T-helper 2 cell (primary cell): Measurements from ENCODE around the gene SAMD4A.

ENCODE experiments used
- DNase-seq, 5 experiments: peaks; one replicate each; pipeline versions ENCODE4 v3.0.0 to v3.0.0-alpha.2; 2012 to 2022
- total RNA-seq, 2 donors: gene quantifications; one replicate each; lab custom pipeline; 2026; lab: John Stamatoyannopoulos, UW

Gene SAMD4A, protein sequence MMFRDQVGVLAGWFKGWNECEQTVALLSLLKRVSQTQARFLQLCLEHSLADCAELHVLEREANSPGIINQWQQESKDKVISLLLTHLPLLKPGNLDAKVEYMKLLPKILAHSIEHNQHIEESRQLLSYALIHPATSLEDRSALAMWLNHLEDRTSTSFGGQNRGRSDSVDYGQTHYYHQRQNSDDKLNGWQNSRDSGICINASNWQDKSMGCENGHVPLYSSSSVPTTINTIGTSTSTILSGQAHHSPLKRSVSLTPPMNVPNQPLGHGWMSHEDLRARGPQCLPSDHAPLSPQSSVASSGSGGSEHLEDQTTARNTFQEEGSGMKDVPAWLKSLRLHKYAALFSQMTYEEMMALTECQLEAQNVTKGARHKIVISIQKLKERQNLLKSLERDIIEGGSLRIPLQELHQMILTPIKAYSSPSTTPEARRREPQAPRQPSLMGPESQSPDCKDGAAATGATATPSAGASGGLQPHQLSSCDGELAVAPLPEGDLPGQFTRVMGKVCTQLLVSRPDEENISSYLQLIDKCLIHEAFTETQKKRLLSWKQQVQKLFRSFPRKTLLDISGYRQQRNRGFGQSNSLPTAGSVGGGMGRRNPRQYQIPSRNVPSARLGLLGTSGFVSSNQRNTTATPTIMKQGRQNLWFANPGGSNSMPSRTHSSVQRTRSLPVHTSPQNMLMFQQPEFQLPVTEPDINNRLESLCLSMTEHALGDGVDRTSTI
- 8.6 to 21.5 reads per million in 2 donors for total RNA-seq

DNA sequence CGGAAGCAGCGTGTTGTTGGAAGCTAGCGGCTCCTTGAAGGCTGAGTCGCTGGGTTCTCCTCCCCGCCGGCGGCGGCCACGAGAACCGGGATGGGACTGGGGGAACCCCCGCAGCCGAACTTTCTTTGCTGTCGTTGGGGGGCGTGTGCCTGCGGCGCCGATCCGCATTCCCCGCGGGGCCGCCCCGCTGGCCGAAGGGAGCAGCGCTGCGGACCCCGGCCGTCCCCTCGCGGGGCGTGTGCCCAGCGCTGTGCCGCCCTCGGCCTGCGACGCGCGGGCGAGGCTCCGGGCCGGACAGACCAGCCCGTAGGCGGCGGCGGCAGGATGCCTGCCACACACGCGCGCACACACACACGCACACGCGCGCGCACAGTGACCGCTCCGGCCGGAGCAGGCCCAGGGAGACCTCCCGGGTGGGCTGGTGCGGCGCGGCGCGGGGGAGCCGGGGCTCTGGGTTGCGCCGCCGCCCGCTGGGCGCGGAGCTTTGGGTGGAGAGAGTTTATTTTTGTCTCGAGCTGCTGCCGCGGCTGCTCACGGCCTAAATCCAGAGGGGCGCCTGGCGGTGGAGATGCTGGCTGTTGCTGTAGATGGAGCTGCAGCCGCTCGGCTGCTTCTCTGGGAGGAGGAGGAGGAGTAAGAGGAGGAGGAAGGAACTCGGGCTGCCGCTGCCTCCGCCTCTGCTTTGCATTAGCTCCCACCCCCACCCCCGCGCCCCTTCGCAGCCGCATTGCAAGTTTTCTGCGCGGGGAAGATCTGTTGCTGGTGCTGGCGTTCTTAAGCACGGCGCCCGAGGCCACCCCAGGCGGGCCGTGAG is at the start of gene SAMD4A:
Gene SAMD4A, plus strand, starts transcription at position 719 of the 814 bp plus-strand sequence. CDS start 789 bp downstream, outside the sequence.
- peak; percentile 10 to 90 (median 30) for DNase-seq

- DNase-seq = no peak
Measured at GRCh38 chr14:54524410-54524809, 42.5 kb upstream of the SAMD4A start.

GRCh38 chr14:54528973-54529372 is 38.0 kb upstream of the SAMD4A start:
- DNase-seq = no peak

DNA sequence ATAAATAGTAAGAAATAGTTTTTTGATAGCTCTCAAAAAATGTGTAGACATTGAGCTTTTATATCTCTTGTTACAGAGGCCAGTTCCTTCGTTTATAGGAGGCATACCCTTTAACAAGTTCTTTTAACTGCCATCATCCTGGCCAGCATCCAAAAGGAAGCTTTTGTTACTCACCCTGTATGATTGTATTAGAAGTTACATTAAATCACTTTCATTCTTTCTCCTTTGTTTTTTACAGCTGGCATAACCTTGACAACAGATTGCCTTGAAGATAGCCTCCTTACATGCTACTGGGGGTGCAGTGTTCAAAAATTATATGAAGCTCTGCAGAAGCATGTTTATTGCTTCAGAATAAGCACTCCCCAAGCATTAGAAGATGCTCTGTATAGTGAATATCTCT is 37.1 kb upstream of the SAMD4A start:
- no peak for DNase-seq

- DNase-seq = peak in 1 of 5 experiments; percentile 38
Measured at GRCh38 chr14:54532111-54533012, 34.6 kb upstream of the SAMD4A start.

- DNase-seq = no peak
Measured at GRCh38 chr14:54533100-54533499, 33.8 kb upstream of the SAMD4A start.

GRCh38 chr14:54535126-54535525 is 31.8 kb upstream of the SAMD4A start:
- no peak for DNase-seq

DNA sequence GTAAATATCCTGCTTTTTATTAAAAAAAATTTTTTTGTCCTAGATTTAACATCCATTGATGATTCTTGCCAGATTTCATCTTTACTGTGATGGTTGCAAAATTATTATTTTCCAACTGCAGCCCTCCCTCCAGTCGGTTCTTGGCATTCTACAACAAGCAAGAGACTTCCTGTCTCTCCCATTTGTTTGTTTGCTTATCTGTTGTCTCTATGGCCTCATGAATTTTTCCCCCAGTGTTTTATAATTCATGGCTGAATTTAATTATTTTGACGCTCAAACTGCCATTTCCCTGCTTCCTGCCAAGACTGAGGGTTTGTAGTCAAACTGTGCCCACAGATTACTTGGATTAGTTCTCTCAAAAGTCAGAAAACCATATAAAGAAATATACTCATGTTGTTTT is 31.3 kb upstream of the SAMD4A start:
- no peak for DNase-seq

GRCh38 chr14:54537651-54538050 is 29.3 kb upstream of the SAMD4A start:
- DNase-seq = no peak

GRCh38 chr14:54538055-54538454 is 28.9 kb upstream of the SAMD4A start:
- DNase-seq = no peak

- no peak for DNase-seq
Measured at GRCh38 chr14:54547583-54547982, 19.3 kb upstream of the SAMD4A start.

DNA sequence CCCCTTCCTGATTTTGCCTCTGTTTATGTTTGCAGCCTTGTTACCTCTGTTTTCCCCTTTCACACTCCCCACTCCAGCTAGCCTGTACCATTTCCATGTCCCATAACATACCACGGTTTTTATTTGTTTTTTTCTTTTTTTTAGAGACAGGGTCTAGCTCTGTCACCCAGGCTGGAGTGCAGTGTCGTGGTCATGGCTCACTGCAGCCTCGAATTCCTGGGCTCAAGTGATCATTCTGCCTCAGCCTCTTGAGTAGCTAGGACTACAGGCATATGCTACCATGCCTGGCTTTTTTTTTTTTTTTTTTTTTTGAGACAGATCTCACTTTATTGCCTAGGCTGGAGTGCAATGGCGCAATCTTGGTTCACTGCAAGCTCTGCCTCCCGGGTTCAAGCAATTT is 18.4 kb upstream of the SAMD4A start:
- DNase-seq = no peak

DNA sequence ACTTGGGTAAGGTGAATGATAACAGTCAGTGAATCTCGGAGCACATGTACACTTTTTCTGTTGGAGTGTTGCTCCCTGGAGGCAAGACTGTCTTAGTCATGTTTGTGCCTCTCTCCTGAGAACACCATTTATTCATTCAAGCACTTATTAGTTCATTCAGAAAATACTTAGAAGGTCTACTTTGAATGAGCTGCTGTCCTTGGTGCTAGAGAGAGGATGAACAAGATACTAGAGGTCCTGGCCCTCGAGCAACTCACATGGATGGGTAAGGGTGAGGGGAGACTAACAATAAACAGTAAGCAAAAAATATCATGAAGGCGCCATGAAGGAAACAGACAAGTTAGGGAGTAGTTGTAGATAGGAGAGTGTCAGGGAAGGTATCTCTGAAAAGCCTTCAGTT is 17.1 kb upstream of the SAMD4A start:
- no peak for DNase-seq

DNA sequence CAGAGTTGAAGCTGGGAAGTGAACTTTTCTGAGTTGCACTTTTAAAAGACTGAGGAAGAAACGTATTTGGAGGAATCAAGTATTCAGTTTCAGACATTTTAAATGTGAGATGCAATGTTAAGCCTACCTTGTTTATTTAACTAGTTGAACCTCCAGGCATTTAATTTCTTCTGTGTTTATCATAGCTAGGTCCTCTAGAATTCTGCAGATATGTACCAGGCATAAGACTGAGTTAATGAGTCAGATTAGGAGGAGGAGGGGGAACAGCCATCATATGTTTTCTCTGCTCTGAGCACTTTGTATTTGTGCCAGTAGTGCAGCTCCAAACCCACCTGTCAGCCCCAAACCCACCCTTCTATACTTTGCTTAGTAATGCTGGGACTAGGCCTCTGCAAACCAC is 16.4 kb upstream of the SAMD4A start:
- no peak for DNase-seq

- no peak for DNase-seq
Measured at GRCh38 chr14:54554401-54554800, 12.5 kb upstream of the SAMD4A start.

DNA sequence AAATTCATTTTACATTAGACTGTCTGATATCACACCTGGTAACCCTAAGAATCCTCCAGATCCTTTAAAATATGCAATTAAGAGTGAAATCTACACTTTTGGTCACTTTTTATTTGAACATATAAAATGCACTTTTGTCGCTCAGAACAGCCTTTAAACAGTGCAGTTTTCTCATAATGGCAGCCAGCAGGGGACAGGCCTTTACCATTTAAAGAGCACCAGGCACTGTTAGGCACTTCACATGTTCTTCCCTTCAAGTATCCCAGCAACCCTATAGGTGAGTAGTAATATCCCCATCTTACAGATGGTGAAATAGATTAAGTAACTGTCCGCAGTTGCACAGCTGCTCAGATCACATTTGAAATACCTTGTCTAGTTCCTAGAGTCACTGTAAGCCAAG is 11.3 kb upstream of the SAMD4A start:
- no peak for DNase-seq

DNA sequence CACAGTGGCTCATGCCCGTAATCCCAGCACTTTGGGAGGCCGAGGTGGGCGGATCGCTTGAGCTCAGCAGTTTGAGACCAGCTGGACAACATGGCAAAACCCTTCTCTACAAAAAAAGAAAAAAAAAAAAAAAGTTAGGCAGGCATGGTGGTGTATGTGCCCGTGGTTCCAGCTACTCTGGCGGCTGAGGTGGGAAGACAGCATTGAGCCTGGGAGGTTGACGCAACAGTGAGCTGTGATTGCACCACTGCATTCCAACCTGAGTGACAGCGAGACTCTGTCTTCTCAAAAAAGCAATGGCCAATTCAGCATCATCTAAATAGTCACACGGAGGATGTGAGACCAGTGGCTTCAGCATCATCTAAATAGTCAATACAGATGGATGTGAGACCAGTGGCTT is 10.4 kb upstream of the SAMD4A start:
- no peak for DNase-seq

GRCh38 chr14:54562334-54562733 is 4.6 kb upstream of the SAMD4A start:
- no peak for DNase-seq

GRCh38 chr14:54564071-54564867 is 2.7 kb upstream of the SAMD4A start:
- peak in 2 of 5 experiments; percentile 24 to 63 for DNase-seq

- DNase-seq = peak; percentile 23 to 80 (median 42)
Measured at GRCh38 chr14:54564868-54565784, 1.8 kb upstream of the SAMD4A start.
